HEK293 (cell line): ENCODE data around the gene KEL.

ENCODE experiments used
- CTCF ChIA-PET: fragments of 350-600 bp; formaldehyde crosslinking; extraction: SDS; loops from one replicate; lab custom pipeline; 2021; ENCODE audit warnings: antibody characterized with exemption; lab: Yijun Ruan, JAX
- POLR2A ChIA-PET: fragments of 300-600 bp; formaldehyde crosslinking; extraction: SDS; loops from one replicate; lab custom pipeline; 2020; ENCODE audit warnings: antibody characterized with exemption, inconsistent platforms; lab: Yijun Ruan, JAX
- H3K27ac ChIP-seq: fragments of 200-500 bp; sonication (Bioruptor generic); 2 replicates; pipeline ENCODE4 v1.5.1; 2014; ENCODE audit warnings: low read depth, low read length, control low read depth, inconsistent platforms; ENCODE audit errors: extremely low read depth
- H3K36me3 ChIP-seq, 2 experiments: fragments of 200-500 bp in 1 of 2; sonication (Bioruptor generic) in 1 of 2; 1 replicate in 1 of 2; 2 replicates in 1 of 2; pipeline ENCODE4 v1.5.1; 2014 to 2017; ENCODE audit warnings: inconsistent platforms in 2 of 2, low read length in 2 of 2; ENCODE audit not compliant: control insufficient read depth in 2 of 2, insufficient read depth in 1 of 2
- H3K4me1 ChIP-seq: fragments of 200-500 bp; sonication (Bioruptor generic); 2 replicates; pipeline ENCODE4 v1.5.1; 2014; ENCODE audit warnings: mild to moderate bottlenecking, low read length, inconsistent platforms; ENCODE audit not compliant: control insufficient read depth, insufficient read depth
- H3K4me3 ChIP-seq: 2 replicates; pipeline ENCODE4 v1.5.1; 2011; ENCODE audit warnings: low read depth, mild to moderate bottlenecking, control low read depth, low read length, moderate library complexity
- H3K9me3 ChIP-seq: fragments of 200-500 bp; sonication (Bioruptor generic); 2 replicates; pipeline ENCODE4 v1.5.1; 2014; ENCODE audit warnings: low read depth, low read length, inconsistent platforms; ENCODE audit not compliant: control insufficient read depth, insufficient read depth
- BCL11A ChIP-seq: fragments of 450-650 bp; formaldehyde crosslinking; IDR thresholded peaks from 2 replicates; pipeline ENCODE4 v1.5.1; 2016; ENCODE audit warnings: low read depth, missing biosample characterization, missing genetic modification characterization
- EGR2 ChIP-seq: fragments of 450-650 bp; formaldehyde crosslinking; IDR thresholded peaks from 2 replicates; pipeline ENCODE4 v1.5.1; 2016; ENCODE audit warnings: low read depth, missing biosample characterization, missing genetic modification characterization
- GFI1B ChIP-seq: fragments of 450-650 bp; formaldehyde crosslinking; IDR thresholded peaks from 2 replicates; pipeline ENCODE4 v1.5.1; 2016; ENCODE audit warnings: missing biosample characterization, missing genetic modification characterization
- HIC1 ChIP-seq: fragments of 450-650 bp; formaldehyde crosslinking; IDR thresholded peaks from 2 replicates; pipeline ENCODE4 v1.5.1; 2016; ENCODE audit warnings: missing biosample characterization, missing genetic modification characterization
- KLF16 ChIP-seq: fragments of 450-650 bp; formaldehyde crosslinking; IDR thresholded peaks from 2 replicates; pipeline ENCODE4 v1.5.1; 2017; ENCODE audit warnings: missing biosample characterization, missing genetic modification characterization
- KLF9 ChIP-seq: fragments of 450-650 bp; formaldehyde crosslinking; IDR thresholded peaks from 2 replicates; pipeline ENCODE4 v1.5.1; 2016; ENCODE audit warnings: missing biosample characterization, missing genetic modification characterization, low read depth
- MZF1 ChIP-seq: fragments of 450-650 bp; formaldehyde crosslinking; IDR thresholded peaks from 2 replicates; pipeline ENCODE4 v1.5.1; 2017; ENCODE audit warnings: missing biosample characterization, missing genetic modification characterization, borderline replicate concordance
- OVOL3 ChIP-seq: fragments of 450-650 bp; formaldehyde crosslinking; IDR thresholded peaks from 2 replicates; pipeline ENCODE4 v1.5.1; 2016; ENCODE audit warnings: missing biosample characterization, missing genetic modification characterization
- SALL2 ChIP-seq: fragments of 450-650 bp; formaldehyde crosslinking; IDR thresholded peaks from 2 replicates; pipeline ENCODE4 v1.5.0; 2017; ENCODE audit warnings: missing biosample characterization, mild to moderate bottlenecking, missing genetic modification characterization, borderline replicate concordance
- SP3 ChIP-seq: fragments of 450-650 bp; formaldehyde crosslinking; IDR thresholded peaks from 2 replicates; pipeline ENCODE4 v1.5.1; 2016; ENCODE audit warnings: missing biosample characterization, missing genetic modification characterization
- TSHZ1 ChIP-seq: fragments of 450-650 bp; formaldehyde crosslinking; IDR thresholded peaks from 2 replicates; pipeline ENCODE4 v1.5.1; 2016; ENCODE audit warnings: missing biosample characterization, missing genetic modification characterization, borderline replicate concordance
- ZBTB7A ChIP-seq: fragments of 450-650 bp; formaldehyde crosslinking; IDR thresholded peaks from 2 replicates; pipeline ENCODE4 v1.5.1; 2016; ENCODE audit warnings: low read depth, missing biosample characterization, missing genetic modification characterization
- ZNF114 ChIP-seq: fragments of 450-650 bp; formaldehyde crosslinking; IDR thresholded peaks from 2 replicates; pipeline ENCODE4 v1.5.0; 2017; ENCODE audit warnings: missing biosample characterization, missing genetic modification characterization
- ZNF121 ChIP-seq: fragments of 450-650 bp; formaldehyde crosslinking; IDR thresholded peaks from 2 replicates; pipeline ENCODE4 v1.5.1; 2016; ENCODE audit warnings: missing biosample characterization, missing genetic modification characterization
- ZNF138 ChIP-seq: fragments of 450-650 bp; formaldehyde crosslinking; IDR thresholded peaks from 2 replicates; pipeline ENCODE4 v1.5.1; 2016; ENCODE audit warnings: missing biosample characterization, missing genetic modification characterization, borderline replicate concordance
- ZNF18 ChIP-seq: fragments of 450-650 bp; formaldehyde crosslinking; IDR thresholded peaks from 2 replicates; pipeline ENCODE4 v1.5.1; 2016; ENCODE audit warnings: missing biosample characterization, missing genetic modification characterization
- ZNF239 ChIP-seq: fragments of 450-650 bp; formaldehyde crosslinking; IDR thresholded peaks from 2 replicates; pipeline ENCODE4 v1.5.1; 2016; ENCODE audit warnings: missing biosample characterization, missing genetic modification characterization
- ZNF248 ChIP-seq: fragments of 450-650 bp; formaldehyde crosslinking; IDR thresholded peaks from 2 replicates; pipeline ENCODE4 v1.5.1; 2017; ENCODE audit warnings: missing biosample characterization, missing genetic modification characterization
- ZNF266 ChIP-seq: fragments of 450-650 bp; formaldehyde crosslinking; IDR thresholded peaks from 2 replicates; pipeline ENCODE4 v1.5.1; 2016; ENCODE audit warnings: missing biosample characterization, missing genetic modification characterization, low read depth
- ZNF280D ChIP-seq: fragments of 450-650 bp; formaldehyde crosslinking; IDR thresholded peaks from 2 replicates; pipeline ENCODE4 v1.5.1; 2016; ENCODE audit warnings: missing biosample characterization, missing genetic modification characterization
- ZNF514 ChIP-seq: fragments of 450-650 bp; formaldehyde crosslinking; IDR thresholded peaks from 2 replicates; pipeline ENCODE4 v1.5.1; 2016; ENCODE audit warnings: missing biosample characterization, missing genetic modification characterization
- ZNF548 ChIP-seq: fragments of 450-650 bp; formaldehyde crosslinking; IDR thresholded peaks from 2 replicates; pipeline ENCODE4 v1.5.1; 2016; ENCODE audit warnings: missing biosample characterization, missing genetic modification characterization
- ZNF571 ChIP-seq: fragments of 450-650 bp; formaldehyde crosslinking; IDR thresholded peaks from 2 replicates; pipeline ENCODE4 v1.5.0; 2017; ENCODE audit warnings: missing biosample characterization, missing genetic modification characterization
- ZNF623 ChIP-seq: fragments of 450-650 bp; formaldehyde crosslinking; IDR thresholded peaks from 2 replicates; pipeline ENCODE4 v1.5.1; 2016; ENCODE audit warnings: missing biosample characterization, missing genetic modification characterization
- ZNF624 ChIP-seq: fragments of 450-650 bp; formaldehyde crosslinking; IDR thresholded peaks from 2 replicates; pipeline ENCODE4 v1.5.1; 2017; ENCODE audit warnings: missing biosample characterization, missing genetic modification characterization
- ZNF629 ChIP-seq: fragments of 450-650 bp; formaldehyde crosslinking; IDR thresholded peaks from 2 replicates; pipeline ENCODE4 v1.5.1; 2017; ENCODE audit warnings: missing biosample characterization, missing genetic modification characterization
- ZNF830 ChIP-seq: fragments of 450-650 bp; IDR thresholded peaks from 2 replicates; pipeline ENCODE4 v1.5.0; 2018; ENCODE audit warnings: missing biosample characterization, missing genetic modification characterization, low read depth, mild to moderate bottlenecking, moderate library complexity
- ZSCAN23 ChIP-seq: fragments of 450-650 bp; formaldehyde crosslinking; IDR thresholded peaks from 2 replicates; pipeline ENCODE4 v1.5.1; 2016; ENCODE audit warnings: missing biosample characterization, missing genetic modification characterization

Gene KEL

GRCh38 chr7:142950235-142950634 is 11.9 kb downstream of the KEL start:
- Histone ChIP-seq H3K4me3 (no peak overlapping the region), H3K36me3 (no peaks in the 10 kb centered on the region), H3K27ac (no peak overlapping the region), H3K9me3 (no peaks in the 10 kb centered on the region), H3K4me1 (no peaks in the 10 kb centered on the region)
- ChIA-PET POLR2A (no interaction called here), CTCF (interaction anchor here (2.3 kb wide), 1 partner anchor 52 kb away, joined by 8 read pairs; no protein-coding TSS in a partner anchor)
- TF ChIP-seq ZNF18 (tag by site-specific recombination) (no peak), ZNF280D (tag by site-specific recombination) (no peak), TSHZ1 (tag by site-specific recombination) (no peak), ZNF138 (tag by site-specific recombination) (no peak), SALL2 (tag by site-specific recombination) (no peak), KLF16 (tag by site-specific recombination) (no peak), ZNF624 (tag by site-specific recombination) (no peak), MZF1 (no peak), ZNF239 (tag by site-specific recombination) (no peak), ZNF514 (tag by site-specific recombination) (no peak), ZNF623 (tag by site-specific recombination) (no peak), GFI1B (no peak)

- Histone ChIP-seq H3K36me3 (no peaks in the 10 kb centered on the region), H3K27ac (no peak overlapping the region), H3K9me3 (no peaks in the 10 kb centered on the region), H3K4me1 (no peaks in the 10 kb centered on the region), H3K4me3 (no peak overlapping the region)
- POLR2A ChIA-PET: no interaction called here
- CTCF ChIA-PET: no interaction called here
- TF ChIP-seq ZNF248 (no peak), ZNF629 (no peak), OVOL3 (tag by site-specific recombination) (no peak), ZBTB7A (no peak), ZSCAN23 (tag by site-specific recombination) (no peak), EGR2 (tag by site-specific recombination) (no peak), HIC1 (tag by site-specific recombination) (no peak), ZNF266 (no peak), BCL11A (no peak), ZNF830 (no peak), SP3 (no peak), ZNF548 (tag by site-specific recombination) (no peak), ZNF571 (tag by site-specific recombination) (no peak), KLF9 (tag by site-specific recombination) (no peak), ZNF121 (tag by site-specific recombination) (no peak), ZNF114 (tag by site-specific recombination) (no peak)
These were observed 13.6 kb downstream of the KEL start for GRCh38 chr7:142948603-142949002.
